Measurements from ENCODE around the gene ALK. TPM values are rescaled to one million over a fixed set of nuclear protein-coding genes. Genes with fewer than 3 reads are reported as not detected.

The ALK gene
- total RNA-seq, 1 donor from 2014 or later: not detected

GRCh38 chr2:29417630-29418029 lies 503.8 kb downstream of the ALK start:
- intact Hi-C loops (cut with micrococcal nuclease): no loop called here
- no peak for DNase-seq (ENCODE audit: low spot score)
- Mint-ChIP-seq H3K27me3 (ENCODE audit: insufficient read depth) (peaks cover 4% of the 10 kb centered on the region), H3K4me3 (no peak overlapping the region), H3K4me1 (ENCODE audit: low read depth) (no peaks in the 10 kb centered on the region), H3K9me3 (no peaks in the 10 kb centered on the region), H3K36me3 (ENCODE audit: low read depth) (no peaks in the 10 kb centered on the region), H3K27ac (no peak overlapping the region)

GRCh38 chr2:29412197-29412925 lies 509.0 kb downstream of the ALK start:
- Mint-ChIP-seq H3K9me3 (no peaks in the 10 kb centered on the region), H3K27me3 (ENCODE audit: insufficient read depth) (peaks cover 2% of the 10 kb centered on the region), H3K27ac (no peak overlapping the region), H3K4me1 (ENCODE audit: low read depth) (no peaks in the 10 kb centered on the region), H3K4me3 (no peak overlapping the region), H3K36me3 (ENCODE audit: low read depth) (no peaks in the 10 kb centered on the region)
- DNase-seq (ENCODE audit: low spot score): no peak
- intact Hi-C loops (cut with micrococcal nuclease): no loop called here

- H3K4me3 Mint-ChIP-seq: no peak overlapping the region
- DNase-seq (ENCODE audit: low spot score): no peak
- peaks cover 11% of the 10 kb centered on the region for H3K27me3 Mint-ChIP-seq (ENCODE audit: insufficient read depth)
- H3K4me1 Mint-ChIP-seq (ENCODE audit: low read depth): no peaks in the 10 kb centered on the region
- no peak overlapping the region for H3K27ac Mint-ChIP-seq
- H3K36me3 Mint-ChIP-seq (ENCODE audit: low read depth): no peaks in the 10 kb centered on the region
- no peaks in the 10 kb centered on the region for H3K9me3 Mint-ChIP-seq
- intact Hi-C loops (cut with micrococcal nuclease): no loop called here
These were observed 515.7 kb downstream of the ALK start for GRCh38 chr2:29405707-29406106.

- no peaks in the 10 kb centered on the region for H3K9me3 Mint-ChIP-seq
- no peaks in the 10 kb centered on the region for H3K4me1 Mint-ChIP-seq (ENCODE audit: low read depth)
- intact Hi-C loops (cut with micrococcal nuclease): no loop called here
- H3K27ac Mint-ChIP-seq: no peak overlapping the region
- no peak overlapping the region for H3K4me3 Mint-ChIP-seq
- peaks cover 11% of the 10 kb centered on the region for H3K27me3 Mint-ChIP-seq (ENCODE audit: insufficient read depth)
- DNase-seq (ENCODE audit: low spot score): no peak
- no peaks in the 10 kb centered on the region for H3K36me3 Mint-ChIP-seq (ENCODE audit: low read depth)
These were observed 516.1 kb downstream of the ALK start for GRCh38 chr2:29405266-29405665.

GRCh38 chr2:29401994-29402393 lies 519.4 kb downstream of the ALK start:
- intact Hi-C loops (cut with micrococcal nuclease): no loop called here
- Mint-ChIP-seq H3K36me3 (ENCODE audit: low read depth) (no peaks in the 10 kb centered on the region), H3K4me1 (ENCODE audit: low read depth) (no peaks in the 10 kb centered on the region), H3K27me3 (ENCODE audit: insufficient read depth) (peaks cover 11% of the 10 kb centered on the region), H3K9me3 (no peaks in the 10 kb centered on the region), H3K27ac (no peak overlapping the region), H3K4me3 (no peak overlapping the region)
- no peak for DNase-seq (ENCODE audit: low spot score)

GRCh38 chr2:29400930-29401653 lies 520.3 kb downstream of the ALK start:
- no peaks in the 10 kb centered on the region for H3K4me1 Mint-ChIP-seq (ENCODE audit: low read depth)
- H3K27ac Mint-ChIP-seq: no peak overlapping the region
- intact Hi-C loops (cut with micrococcal nuclease): no loop called here
- H3K36me3 Mint-ChIP-seq (ENCODE audit: low read depth): no peaks in the 10 kb centered on the region
- no peaks in the 10 kb centered on the region for H3K9me3 Mint-ChIP-seq
- no peak overlapping the region for H3K4me3 Mint-ChIP-seq
- H3K27me3 Mint-ChIP-seq (ENCODE audit: insufficient read depth): peaks cover 11% of the 10 kb centered on the region
- no peak for DNase-seq (ENCODE audit: low spot score)

GRCh38 chr2:29398384-29399237 lies 522.8 kb downstream of the ALK start:
- intact Hi-C loops (cut with micrococcal nuclease): no loop called here
- DNase-seq (ENCODE audit: low spot score): no peak
- H3K27ac Mint-ChIP-seq: no peak overlapping the region
- no peak overlapping the region for H3K4me3 Mint-ChIP-seq
- peaks cover 6% of the 10 kb centered on the region for H3K27me3 Mint-ChIP-seq (ENCODE audit: insufficient read depth)
- H3K9me3 Mint-ChIP-seq: no peaks in the 10 kb centered on the region
- H3K36me3 Mint-ChIP-seq (ENCODE audit: low read depth): no peaks in the 10 kb centered on the region
- no peaks in the 10 kb centered on the region for H3K4me1 Mint-ChIP-seq (ENCODE audit: low read depth)

- intact Hi-C loops (cut with micrococcal nuclease): no loop called here
- no peak overlapping the region for H3K4me3 Mint-ChIP-seq
- no peaks in the 10 kb centered on the region for H3K4me1 Mint-ChIP-seq (ENCODE audit: low read depth)
- peaks cover 9% of the 10 kb centered on the region for H3K27me3 Mint-ChIP-seq (ENCODE audit: insufficient read depth)
- DNase-seq (ENCODE audit: low spot score): no peak
- no peaks in the 10 kb centered on the region for H3K36me3 Mint-ChIP-seq (ENCODE audit: low read depth)
- H3K9me3 Mint-ChIP-seq: no peaks in the 10 kb centered on the region
- H3K27ac Mint-ChIP-seq: no peak overlapping the region
These were observed 523.7 kb downstream of the ALK start for GRCh38 chr2:29397713-29398112.

- intact Hi-C loops (cut with micrococcal nuclease): no loop called here
- Mint-ChIP-seq H3K27ac (no peak overlapping the region), H3K36me3 (ENCODE audit: low read depth) (no peaks in the 10 kb centered on the region)
These were observed 524.3 kb downstream of the ALK start for GRCh38 chr2:29397039-29397438.

GRCh38 chr2:29394981-29395350 lies 526.4 kb downstream of the ALK start:
- intact Hi-C loops (cut with micrococcal nuclease): no loop called here
- H3K4me3 Mint-ChIP-seq: no peak overlapping the region
- H3K27ac Mint-ChIP-seq: no peak overlapping the region
- no peak for DNase-seq (ENCODE audit: low spot score)
- H3K27me3 Mint-ChIP-seq (ENCODE audit: insufficient read depth): peaks cover 9% of the 10 kb centered on the region
- H3K9me3 Mint-ChIP-seq: no peaks in the 10 kb centered on the region
- no peaks in the 10 kb centered on the region for H3K4me1 Mint-ChIP-seq (ENCODE audit: low read depth)
- H3K36me3 Mint-ChIP-seq (ENCODE audit: low read depth): no peaks in the 10 kb centered on the region

More at GRCh38 chr2:29397039-29397438, 524.3 kb downstream of the ALK start:
- Mint-ChIP-seq H3K4me1 (ENCODE audit: low read depth) (no peaks in the 10 kb centered on the region), H3K4me3 (no peak overlapping the region), H3K9me3 (no peaks in the 10 kb centered on the region), H3K27me3 (ENCODE audit: insufficient read depth) (peaks cover 9% of the 10 kb centered on the region)
- no peak for DNase-seq (ENCODE audit: low spot score)

GRCh38 chr2:29394311-29394980 lies 526.9 kb downstream of the ALK start:
- intact Hi-C loops (cut with micrococcal nuclease): no loop called here
- no peak overlapping the region for H3K27ac Mint-ChIP-seq
- H3K9me3 Mint-ChIP-seq: no peaks in the 10 kb centered on the region
- H3K4me3 Mint-ChIP-seq: no peak overlapping the region
- H3K4me1 Mint-ChIP-seq (ENCODE audit: low read depth): no peaks in the 10 kb centered on the region
- DNase-seq (ENCODE audit: low spot score): no peak
- H3K27me3 Mint-ChIP-seq (ENCODE audit: insufficient read depth): peaks cover 9% of the 10 kb centered on the region
- H3K36me3 Mint-ChIP-seq (ENCODE audit: low read depth): no peaks in the 10 kb centered on the region

- peaks cover 9% of the 10 kb centered on the region for H3K27me3 Mint-ChIP-seq (ENCODE audit: insufficient read depth)
- DNase-seq (ENCODE audit: low spot score): no peak
- H3K9me3 Mint-ChIP-seq: no peaks in the 10 kb centered on the region
- no peaks in the 10 kb centered on the region for H3K36me3 Mint-ChIP-seq (ENCODE audit: low read depth)
- H3K4me3 Mint-ChIP-seq: no peak overlapping the region
- intact Hi-C loops (cut with micrococcal nuclease): no loop called here
- no peaks in the 10 kb centered on the region for H3K4me1 Mint-ChIP-seq (ENCODE audit: low read depth)
- H3K27ac Mint-ChIP-seq: no peak overlapping the region
These were observed 527.7 kb downstream of the ALK start for GRCh38 chr2:29393676-29394075.
